Dendritic cell treated with granulocyte-macrophage colony-stimulating factor and Interleukin-4, amounts not matched to agents 40 ng/mL and 50 ng/mL, for 4 days (primary cell): ENCODE results near the gene TXNL4B.

Experiments used
- H3K27ac Mint-ChIP-seq: one replicate; pipeline ENCODE4 v1.8.0; 2022; ENCODE audit warnings: mild to moderate bottlenecking, mixed read lengths
- H3K27me3 Mint-ChIP-seq: one replicate; pipeline ENCODE4 v1.8.0; 2022; ENCODE audit warnings: mild to moderate bottlenecking, mixed read lengths
- H3K36me3 Mint-ChIP-seq: one replicate; pipeline ENCODE4 v1.8.0; 2022; ENCODE audit warnings: low read depth, mixed read lengths
- H3K4me1 Mint-ChIP-seq: one replicate; pipeline ENCODE4 v1.8.0; 2022; ENCODE audit warnings: low read depth, mixed read lengths
- H3K4me3 Mint-ChIP-seq: one replicate; pipeline ENCODE4 v1.8.0; 2022; ENCODE audit warnings: mild to moderate bottlenecking, moderate library complexity, mixed read lengths
- H3K9me3 Mint-ChIP-seq: one replicate; pipeline ENCODE4 v1.8.0; 2022; ENCODE audit warnings: mixed read lengths
- intact Hi-C: fragments of 100-400 bp; cut with micrococcal nuclease; formaldehyde crosslinking; loops from one replicate; pipeline ENCODE4 v1.15.0; 2022

Gene TXNL4B

GRCh38 chr16:72108353-72109102 is 15.1 kb upstream of the TXNL4B start:
- Mint-ChIP-seq H3K36me3 (peaks cover 100% of the 10 kb centered on the region), H3K9me3 (no peaks in the 10 kb centered on the region), H3K4me1 (no peaks in the 10 kb centered on the region), H3K4me3 (no peak overlapping the region), H3K27me3 (no peaks in the 10 kb centered on the region), H3K27ac (no peak overlapping the region)
- intact Hi-C loops = no loop called here

- no peak overlapping the region for H3K27ac Mint-ChIP-seq
- peaks cover 100% of the 10 kb centered on the region for H3K36me3 Mint-ChIP-seq
- intact Hi-C loops = no loop called here
- no peaks in the 10 kb centered on the region for H3K4me1 Mint-ChIP-seq
- H3K27me3 Mint-ChIP-seq = no peaks in the 10 kb centered on the region
- no peak overlapping the region for H3K4me3 Mint-ChIP-seq
- H3K9me3 Mint-ChIP-seq = no peaks in the 10 kb centered on the region
Observed at GRCh38 chr16:72107371-72107770, 14.0 kb upstream of the TXNL4B start.

- no peak overlapping the region for H3K27ac Mint-ChIP-seq
- H3K27me3 Mint-ChIP-seq = no peaks in the 10 kb centered on the region
- intact Hi-C loops = no loop called here
- H3K4me3 Mint-ChIP-seq = no peak overlapping the region
- no peaks in the 10 kb centered on the region for H3K9me3 Mint-ChIP-seq
- H3K36me3 Mint-ChIP-seq = peaks cover 100% of the 10 kb centered on the region
- H3K4me1 Mint-ChIP-seq = no peaks in the 10 kb centered on the region
Observed at GRCh38 chr16:72105978-72106377, 12.6 kb upstream of the TXNL4B start.

GRCh38 chr16:72104905-72105304 is 11.5 kb upstream of the TXNL4B start:
- no peaks in the 10 kb centered on the region for H3K27me3 Mint-ChIP-seq
- H3K4me1 Mint-ChIP-seq = no peaks in the 10 kb centered on the region
- H3K36me3 Mint-ChIP-seq = peaks cover 100% of the 10 kb centered on the region
- no peak overlapping the region for H3K4me3 Mint-ChIP-seq
- no peak overlapping the region for H3K27ac Mint-ChIP-seq
- intact Hi-C loops = no loop called here
- no peaks in the 10 kb centered on the region for H3K9me3 Mint-ChIP-seq

GRCh38 chr16:72101195-72101594 is 7.8 kb upstream of the TXNL4B start:
- Mint-ChIP-seq H3K36me3 (peaks cover 100% of the 10 kb centered on the region), H3K27ac (no peak overlapping the region), H3K4me3 (no peak overlapping the region), H3K9me3 (no peaks in the 10 kb centered on the region), H3K4me1 (peaks cover under 1% of the 10 kb centered on the region), H3K27me3 (no peaks in the 10 kb centered on the region)
- intact Hi-C loops = no loop called here

GRCh38 chr16:72099377-72099818 is 6.0 kb upstream of the TXNL4B start:
- peaks cover 19% of the 10 kb centered on the region for H3K4me1 Mint-ChIP-seq
- H3K36me3 Mint-ChIP-seq = peaks cover 90% of the 10 kb centered on the region
- H3K27me3 Mint-ChIP-seq = no peaks in the 10 kb centered on the region
- H3K4me3 Mint-ChIP-seq = no peak overlapping the region
- H3K27ac Mint-ChIP-seq = no peak overlapping the region
- intact Hi-C loops = loop anchor here (2.0 to 10.0 kb wide), 4 partner anchors 33 to 565 kb away; partner anchors contain the start of genes PHLPP2 and ZNF821
- H3K9me3 Mint-ChIP-seq = no peaks in the 10 kb centered on the region

- Mint-ChIP-seq H3K36me3 (peaks cover 90% of the 10 kb centered on the region), H3K4me1 (peaks cover 21% of the 10 kb centered on the region), H3K27ac (no peak overlapping the region), H3K4me3 (no peak overlapping the region), H3K27me3 (no peaks in the 10 kb centered on the region), H3K9me3 (no peaks in the 10 kb centered on the region)
- intact Hi-C loops = loop anchor here (2.0 to 10.0 kb wide), 4 partner anchors 32 to 566 kb away; partner anchors contain the start of genes PHLPP2 and ZNF821
Observed at GRCh38 chr16:72098936-72099335, 5.5 kb upstream of the TXNL4B start.

GRCh38 chr16:72094266-72094610 is 818 bp upstream of the TXNL4B start:
- no peaks in the 10 kb centered on the region for H3K27me3 Mint-ChIP-seq
- intact Hi-C loops = loop anchor here (10.0 kb wide), 3 partner anchors 209 to 571 kb away; partner anchors contain the start of genes PHLPP2 and ZNF821
- peak overlapping the region; percentile 93 for H3K27ac Mint-ChIP-seq
- no peaks in the 10 kb centered on the region for H3K9me3 Mint-ChIP-seq
- H3K4me1 Mint-ChIP-seq = peaks cover 41% of the 10 kb centered on the region
- peaks cover 77% of the 10 kb centered on the region for H3K36me3 Mint-ChIP-seq
- peak overlapping the region; percentile 98 for H3K4me3 Mint-ChIP-seq

- Mint-ChIP-seq H3K27ac (peak overlapping the region; percentile 93), H3K4me3 (peak overlapping the region; percentile 98), H3K4me1 (peaks cover 41% of the 10 kb centered on the region), H3K9me3 (no peaks in the 10 kb centered on the region), H3K27me3 (no peaks in the 10 kb centered on the region), H3K36me3 (peaks cover 77% of the 10 kb centered on the region)
- intact Hi-C loops = loop anchor here (1.0 to 10.0 kb wide), 4 partner anchors 85 to 572 kb away; partner anchors contain the start of genes DHODH, PHLPP2 and ZNF821
Observed at GRCh38 chr16:72092832-72093447, 480 bp downstream of the TXNL4B start.

- H3K27me3 Mint-ChIP-seq = no peaks in the 10 kb centered on the region
- H3K4me3 Mint-ChIP-seq = no peak overlapping the region
- H3K27ac Mint-ChIP-seq = no peak overlapping the region
- peaks cover 77% of the 10 kb centered on the region for H3K36me3 Mint-ChIP-seq
- intact Hi-C loops = loop anchor here (10.0 kb wide), 3 partner anchors 206 to 574 kb away; partner anchors contain the start of genes PHLPP2 and ZNF821
- H3K4me1 Mint-ChIP-seq = peaks cover 40% of the 10 kb centered on the region
- no peaks in the 10 kb centered on the region for H3K9me3 Mint-ChIP-seq
Observed at GRCh38 chr16:72091217-72091616, 2.2 kb downstream of the TXNL4B start.

- no peaks in the 10 kb centered on the region for H3K4me1 Mint-ChIP-seq
- H3K36me3 Mint-ChIP-seq = peaks cover 63% of the 10 kb centered on the region
- H3K27ac Mint-ChIP-seq = no peak overlapping the region
- intact Hi-C loops = no loop called here
- H3K9me3 Mint-ChIP-seq = peaks cover 19% of the 10 kb centered on the region
- no peaks in the 10 kb centered on the region for H3K27me3 Mint-ChIP-seq
- H3K4me3 Mint-ChIP-seq = no peak overlapping the region
Observed at GRCh38 chr16:72085002-72085401, 8.4 kb downstream of the TXNL4B start.

- Mint-ChIP-seq H3K27me3 (no peaks in the 10 kb centered on the region), H3K4me1 (no peaks in the 10 kb centered on the region), H3K4me3 (no peak overlapping the region), H3K9me3 (peaks cover 19% of the 10 kb centered on the region), H3K27ac (no peak overlapping the region), H3K36me3 (peaks cover 57% of the 10 kb centered on the region)
- intact Hi-C loops = no loop called here
Observed at GRCh38 chr16:72084445-72084844, 9.0 kb downstream of the TXNL4B start.

GRCh38 chr16:72083778-72084404 is 9.5 kb downstream of the TXNL4B start:
- Mint-ChIP-seq H3K36me3 (peaks cover 52% of the 10 kb centered on the region), H3K27ac (no peak overlapping the region), H3K27me3 (no peaks in the 10 kb centered on the region), H3K4me3 (no peak overlapping the region), H3K9me3 (peaks cover 19% of the 10 kb centered on the region), H3K4me1 (no peaks in the 10 kb centered on the region)
- intact Hi-C loops = no loop called here
